ENCODE results near the gene XIRP1. TPM values are rescaled to one million over a fixed set of nuclear protein-coding genes. Genes with fewer than 3 reads are reported as not detected.

Gene XIRP1
- total RNA-seq, 1 donor: under 0.01 TPM

DNA sequence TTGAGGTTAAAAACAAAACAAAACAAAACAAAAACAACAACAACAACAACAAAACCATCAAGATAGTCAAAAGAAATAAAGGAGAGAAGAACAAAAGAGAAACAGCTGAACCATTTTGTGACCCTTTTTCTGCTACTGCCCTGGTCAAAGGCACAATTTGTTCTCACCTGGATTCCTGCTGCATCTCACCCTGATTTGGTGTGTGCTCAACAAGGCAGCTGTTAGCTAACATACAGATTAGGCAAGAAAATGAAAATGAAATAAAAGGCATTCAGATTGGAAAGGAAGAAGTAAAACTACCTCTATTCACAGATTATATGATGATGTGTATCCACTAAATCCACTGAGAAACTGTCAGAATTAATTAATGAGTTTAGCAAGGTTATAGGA is 28.7 kb upstream of the XIRP1 start:
- TF ChIP-seq, protein P1, sequence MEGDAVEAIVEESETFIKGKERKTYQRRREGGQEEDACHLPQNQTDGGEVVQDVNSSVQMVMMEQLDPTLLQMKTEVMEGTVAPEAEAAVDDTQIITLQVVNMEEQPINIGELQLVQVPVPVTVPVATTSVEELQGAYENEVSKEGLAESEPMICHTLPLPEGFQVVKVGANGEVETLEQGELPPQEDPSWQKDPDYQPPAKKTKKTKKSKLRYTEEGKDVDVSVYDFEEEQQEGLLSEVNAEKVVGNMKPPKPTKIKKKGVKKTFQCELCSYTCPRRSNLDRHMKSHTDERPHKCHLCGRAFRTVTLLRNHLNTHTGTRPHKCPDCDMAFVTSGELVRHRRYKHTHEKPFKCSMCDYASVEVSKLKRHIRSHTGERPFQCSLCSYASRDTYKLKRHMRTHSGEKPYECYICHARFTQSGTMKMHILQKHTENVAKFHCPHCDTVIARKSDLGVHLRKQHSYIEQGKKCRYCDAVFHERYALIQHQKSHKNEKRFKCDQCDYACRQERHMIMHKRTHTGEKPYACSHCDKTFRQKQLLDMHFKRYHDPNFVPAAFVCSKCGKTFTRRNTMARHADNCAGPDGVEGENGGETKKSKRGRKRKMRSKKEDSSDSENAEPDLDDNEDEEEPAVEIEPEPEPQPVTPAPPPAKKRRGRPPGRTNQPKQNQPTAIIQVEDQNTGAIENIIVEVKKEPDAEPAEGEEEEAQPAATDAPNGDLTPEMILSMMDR (IDR thresholded peaks at IDR 0.05; ENCODE audit: extremely low read depth, low read depth, low read length): no peak
- no peak overlapping the region for H2AFZ ChIP-seq (ENCODE audit: low read length)
- no peak overlapping the region for H3K27ac ChIP-seq (ENCODE audit: low read depth, low read length)
- H3K36me3 ChIP-seq (ENCODE audit: insufficient read depth, low read length): no peaks in the 10 kb centered on the region
- no peak for DNase-seq (ENCODE audit: insufficient read length, low spot score, missing footprints)
- no peaks in the 10 kb centered on the region for H3K4me1 ChIP-seq (ENCODE audit: insufficient read depth, low read length)
- no peaks in the 10 kb centered on the region for H3K9me3 ChIP-seq (ENCODE audit: low read depth, low read length)
- no peak overlapping the region for H3K4me2 ChIP-seq (ENCODE audit: insufficient read depth, low read length)
- H3K79me2 ChIP-seq (ENCODE audit: insufficient read depth, low read length): no peaks in the 10 kb centered on the region
- H3K4me3 ChIP-seq (ENCODE audit: insufficient read depth, low read length): no peak overlapping the region
- H3K27me3 ChIP-seq (ENCODE audit: insufficient read depth, low read length): peaks cover 5% of the 10 kb centered on the region
- H4K20me1 ChIP-seq (ENCODE audit: insufficient read depth, low read length): no peaks in the 10 kb centered on the region

- Histone ChIP-seq H3K79me2 (ENCODE audit: insufficient read depth, low read length) (no peaks in the 10 kb centered on the region), H3K36me3 (ENCODE audit: insufficient read depth, low read length) (no peaks in the 10 kb centered on the region), H3K4me1 (ENCODE audit: insufficient read depth, low read length) (no peaks in the 10 kb centered on the region), H2AFZ (ENCODE audit: low read length) (no peak overlapping the region), H3K4me3 (ENCODE audit: insufficient read depth, low read length) (no peak overlapping the region), H4K20me1 (ENCODE audit: insufficient read depth, low read length) (no peaks in the 10 kb centered on the region), H3K27ac (ENCODE audit: low read depth, low read length) (no peak overlapping the region), H3K27me3 (ENCODE audit: insufficient read depth, low read length) (peaks cover 5% of the 10 kb centered on the region), H3K9me3 (ENCODE audit: low read depth, low read length) (no peaks in the 10 kb centered on the region), H3K4me2 (ENCODE audit: insufficient read depth, low read length) (no peak overlapping the region)
- TF ChIP-seq, protein P1 (IDR thresholded peaks at IDR 0.05; ENCODE audit: extremely low read depth, low read depth, low read length): no peak
- DNase-seq (ENCODE audit: insufficient read length, low spot score, missing footprints): no peak
Observed at GRCh38 chr3:39220407-39221140, 28.2 kb upstream of the XIRP1 start.

DNA sequence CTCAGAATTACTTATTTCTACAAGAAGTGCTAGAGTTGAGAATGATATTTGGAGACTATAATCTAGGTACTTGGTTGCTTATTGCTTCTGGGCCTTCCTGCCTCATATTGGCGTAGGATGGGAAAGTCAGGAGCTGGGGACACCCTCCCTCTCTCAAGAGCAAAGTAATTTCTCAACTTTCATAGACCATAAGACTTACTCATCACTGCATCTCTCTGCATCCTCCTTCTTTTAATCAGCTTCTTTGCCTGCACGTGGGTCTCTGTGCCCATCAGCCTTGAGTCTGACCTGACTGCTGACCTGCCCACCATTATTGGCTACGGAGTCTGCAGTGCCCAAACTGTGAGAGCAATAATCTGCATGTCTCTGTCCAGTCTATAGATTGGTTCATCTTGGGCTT is 27.3 kb upstream of the XIRP1 start:
- no peak overlapping the region for H2AFZ ChIP-seq (ENCODE audit: low read length)
- no peak overlapping the region for H3K27ac ChIP-seq (ENCODE audit: low read depth, low read length)
- H3K9me3 ChIP-seq (ENCODE audit: low read depth, low read length): no peaks in the 10 kb centered on the region
- no peak for DNase-seq (ENCODE audit: insufficient read length, low spot score, missing footprints)
- no peaks in the 10 kb centered on the region for H3K4me1 ChIP-seq (ENCODE audit: insufficient read depth, low read length)
- peaks cover 5% of the 10 kb centered on the region for H3K27me3 ChIP-seq (ENCODE audit: insufficient read depth, low read length)
- H3K4me2 ChIP-seq (ENCODE audit: insufficient read depth, low read length): no peak overlapping the region
- no peaks in the 10 kb centered on the region for H3K79me2 ChIP-seq (ENCODE audit: insufficient read depth, low read length)
- no peaks in the 10 kb centered on the region for H4K20me1 ChIP-seq (ENCODE audit: insufficient read depth, low read length)
- TF ChIP-seq, protein P1 (IDR thresholded peaks at IDR 0.05; ENCODE audit: extremely low read depth, low read depth, low read length): no peak
- no peak overlapping the region for H3K4me3 ChIP-seq (ENCODE audit: insufficient read depth, low read length)
- H3K36me3 ChIP-seq (ENCODE audit: insufficient read depth, low read length): no peaks in the 10 kb centered on the region

DNA sequence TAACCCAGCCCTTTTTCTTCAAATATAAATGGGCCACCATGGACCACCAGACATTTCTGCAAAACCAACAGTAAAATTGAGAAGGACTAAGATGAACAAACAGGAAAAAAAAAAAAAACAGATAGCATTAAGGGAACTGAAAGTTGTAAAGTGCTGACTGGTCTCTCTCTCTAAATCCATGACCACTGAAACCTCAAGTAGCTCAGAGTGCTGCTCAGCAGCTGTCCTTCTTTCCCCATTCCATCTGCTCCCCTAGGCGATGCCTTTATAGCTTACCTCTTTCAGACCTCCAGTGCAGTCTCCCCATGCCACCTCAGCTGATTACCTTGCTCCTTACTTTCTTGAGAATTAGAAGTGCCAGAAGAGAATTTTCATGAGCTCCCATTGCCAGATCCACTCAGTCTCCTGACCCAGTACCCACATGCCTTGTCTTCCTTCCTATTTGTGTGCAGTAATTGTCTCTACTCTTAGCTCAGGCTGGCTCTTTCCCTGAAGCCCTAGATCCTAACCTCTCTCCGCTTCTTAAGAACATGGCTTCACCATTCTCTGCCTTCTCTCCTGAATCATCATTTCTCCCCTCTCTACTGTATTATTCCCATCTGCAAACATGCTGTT is 23.9 kb upstream of the XIRP1 start:
- DNase-seq (ENCODE audit: insufficient read length, low spot score, missing footprints): no peak
- H3K4me3 ChIP-seq (ENCODE audit: insufficient read depth, low read length): no peak overlapping the region
- TF ChIP-seq, protein P1 (IDR thresholded peaks at IDR 0.05; ENCODE audit: extremely low read depth, low read depth, low read length): no peak

More for the DNA sequence above, 23.9 kb upstream of the XIRP1 start:
- Histone ChIP-seq H2AFZ (ENCODE audit: low read length) (no peak overlapping the region), H3K27me3 (ENCODE audit: insufficient read depth, low read length) (peaks cover 5% of the 10 kb centered on the region), H3K4me1 (ENCODE audit: insufficient read depth, low read length) (no peaks in the 10 kb centered on the region), H3K27ac (ENCODE audit: low read depth, low read length) (no peak overlapping the region), H3K36me3 (ENCODE audit: insufficient read depth, low read length) (no peaks in the 10 kb centered on the region), H4K20me1 (ENCODE audit: insufficient read depth, low read length) (no peaks in the 10 kb centered on the region), H3K79me2 (ENCODE audit: insufficient read depth, low read length) (no peaks in the 10 kb centered on the region), H3K9me3 (ENCODE audit: low read depth, low read length) (no peaks in the 10 kb centered on the region), H3K4me2 (ENCODE audit: insufficient read depth, low read length) (no peak overlapping the region)
